ENCODE results near the gene CLDN24. TPM values are rescaled to one million over a fixed set of nuclear protein-coding genes. Genes with fewer than 3 reads are reported as not detected.

CLDN24 gene
- polyA plus RNA-seq, 1 of the 3 experiments (the other 2 are of a cell fraction), result not detected

- Histone ChIP-seq H3K9ac (no peak overlapping the region), H3K27me3 (ENCODE audit: insufficient read depth) (no peaks in the 10 kb centered on the region), H3K79me2 (ENCODE audit: insufficient read depth) (no peaks in the 10 kb centered on the region), H3K27ac (ENCODE audit: low read depth in 2 of 2, low read length in 1 of 2) (no peak overlapping the region), H3K4me1 (ENCODE audit: control insufficient read depth in 1 of 2, insufficient read depth in 2 of 2, low read depth in 1 of 2, low read length in 1 of 2) (0 out of 4 replicates have a peak, but pooled peaks cover 0 to 7% of the 10 kb centered on the region in 2 experiments), H3F3A (replicated peaks; ENCODE audit: insufficient read depth) (peaks cover 13% of the 10 kb centered on the region), H3K9me2 (no peaks in the 10 kb centered on the region), H2AFZ (ENCODE audit: low read depth) (no peak overlapping the region), H3K36me3 (replicated peaks in 1 of 2; ENCODE audit: control insufficient read depth in 1 of 2, insufficient read depth in 2 of 2, low read length in 1 of 2) (no peaks in the 10 kb centered on the region), H3K4me3 (ENCODE audit: low read depth in 2 of 2, low read length in 1 of 2) (no peak overlapping the region), H4K20me1 (ENCODE audit: insufficient read depth) (no peaks in the 10 kb centered on the region), H3K4me2 (no peak overlapping the region), H3K9me3 (no peaks in the 10 kb centered on the region)
- no peak for TF ChIP-seq GATA2 (CRISPR knock-in tag; IDR thresholded peaks at IDR 0.05)
- TF ChIP-seq MAX (IDR thresholded peaks at IDR 0.05; ENCODE audit: low read depth), result no peak
- no peak for TF ChIP-seq GABPA (IDR thresholded peaks at IDR 0.05; ENCODE audit: low read depth)
- no peak for TF ChIP-seq FOXM1 (IDR thresholded peaks at IDR 0.05; ENCODE audit: low read depth)
- no peak for TF ChIP-seq USF1 (IDR thresholded peaks at IDR 0.05; ENCODE audit: borderline replicate concordance, low read depth)
- no peak for TF ChIP-seq RAD21 (IDR thresholded peaks at IDR 0.05; ENCODE audit: low read length)
- no peak for TF ChIP-seq SIN3A (IDR thresholded peaks at IDR 0.05; ENCODE audit: borderline replicate concordance, low read depth, low read length)
- no peak for TF ChIP-seq IRF3 (IDR thresholded peaks at IDR 0.05; ENCODE audit: low read depth, low read length)
- no peak for TF ChIP-seq MXI1 (IDR thresholded peaks at IDR 0.05; ENCODE audit: low read depth, low read length)
- no peak for TF ChIP-seq CTCF (IDR thresholded peaks at IDR 0.05)
- no peak for TF ChIP-seq JUND (IDR thresholded peaks at IDR 0.05)
- no peak for TF ChIP-seq TAF1 (IDR thresholded peaks at IDR 0.05; ENCODE audit: borderline replicate concordance, low read depth, low read length)
- TF ChIP-seq REST (IDR thresholded peaks at IDR 0.05; ENCODE audit: low read depth, low read length), result no peak
- no peak for TF ChIP-seq RXRA (IDR thresholded peaks at IDR 0.05; ENCODE audit: borderline replicate concordance, low read depth)
- TF ChIP-seq USF2 (IDR thresholded peaks at IDR 0.05; ENCODE audit: borderline replicate concordance, low read depth, low read length), result no peak
- TF ChIP-seq SMC3 (IDR thresholded peaks at IDR 0.05; ENCODE audit: low read depth, low read length), result no peak
- TF ChIP-seq PBX3 (IDR thresholded peaks at IDR 0.05), result no peak
- no peak for TF ChIP-seq FOXJ3 (CRISPR knock-in tag; IDR thresholded peaks at IDR 0.05)
- no peak for TF ChIP-seq NFIC (IDR thresholded peaks at IDR 0.05; ENCODE audit: borderline replicate concordance)
- TF ChIP-seq TCF12 (IDR thresholded peaks at IDR 0.05), result no peak
- ChIA-PET POLR2A (no interaction called here), CTCF (interaction anchor here (1.6 kb wide), 1 partner anchor 43 kb away, joined by 3 read pairs; no protein-coding TSS in a partner anchor)
- WGBS (ENCODE audit: low lambda C conversion rate), result 77% methylated on average over 9 of the region's 10 CpGs
- no peak for DNase-seq
These were observed 41.8 kb upstream of the CLDN24 start for GRCh38 chr4:183364025-183364424.
